Measurements from ENCODE around the gene CGREF1. TPM values are rescaled to one million over a fixed set of nuclear protein-coding genes. Genes with fewer than 3 reads are reported as not detected.

CGREF1 gene
- polyA plus RNA-seq, 1 of the 3 experiments (the other 2 are of a cell fraction): 18.3 TPM

- 0 out of 4 replicates have a peak overlapping the region, but pooled peaks of 1 of the 2 experiments have one; percentile 3 for H3K27ac ChIP-seq (ENCODE audit: low read depth in 2 of 2, low read length in 1 of 2)
- peaks cover 12% of the 10 kb centered on the region for H3F3A ChIP-seq (replicated peaks; ENCODE audit: insufficient read depth)
- H3K36me3 ChIP-seq (replicated peaks in 1 of 2; ENCODE audit: control insufficient read depth in 1 of 2, insufficient read depth in 2 of 2, low read length in 1 of 2): peaks cover 16 to 54% of the 10 kb centered on the region in 2 experiments
- TF ChIP-seq RAD21 (IDR thresholded peaks at IDR 0.05; ENCODE audit: low read length) (no peak), RCOR1 (IDR thresholded peaks at IDR 0.05; ENCODE audit: low read length) (no peak), EP300 (IDR thresholded peaks at IDR 0.05; ENCODE audit: borderline replicate concordance in 1 of 2, low read depth in 1 of 2, low read length in 1 of 2) (no peak), FOXJ3 (CRISPR knock-in tag; IDR thresholded peaks at IDR 0.05) (no peak), NFIC (IDR thresholded peaks at IDR 0.05; ENCODE audit: borderline replicate concordance) (no peak), JUND (IDR thresholded peaks at IDR 0.05) (no peak), REST (IDR thresholded peaks at IDR 0.05; ENCODE audit: low read depth, low read length) (no peak), RFX5 (IDR thresholded peaks at IDR 0.05; ENCODE audit: low read length) (no peak), MXI1 (IDR thresholded peaks at IDR 0.05; ENCODE audit: low read depth, low read length) (no peak), EZH2phosphoT487 (IDR thresholded peaks at IDR 0.05; ENCODE audit: borderline replicate concordance, low read depth) (no peak), GABPA (IDR thresholded peaks at IDR 0.05; ENCODE audit: low read depth) (no peak), POLR2AphosphoS5 (IDR thresholded peaks at IDR 0.05; ENCODE audit: low read depth, low read length) (no peak), NRF1 (IDR thresholded peaks at IDR 0.05; ENCODE audit: low read depth, low read length) (no peak), TCF12 (IDR thresholded peaks at IDR 0.05) (no peak)
- TF ChIP-seq, protein P1, sequence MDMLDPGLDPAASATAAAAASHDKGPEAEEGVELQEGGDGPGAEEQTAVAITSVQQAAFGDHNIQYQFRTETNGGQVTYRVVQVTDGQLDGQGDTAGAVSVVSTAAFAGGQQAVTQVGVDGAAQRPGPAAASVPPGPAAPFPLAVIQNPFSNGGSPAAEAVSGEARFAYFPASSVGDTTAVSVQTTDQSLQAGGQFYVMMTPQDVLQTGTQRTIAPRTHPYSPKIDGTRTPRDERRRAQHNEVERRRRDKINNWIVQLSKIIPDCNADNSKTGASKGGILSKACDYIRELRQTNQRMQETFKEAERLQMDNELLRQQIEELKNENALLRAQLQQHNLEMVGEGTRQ (IDR thresholded peaks at IDR 0.05; ENCODE audit: borderline replicate concordance, low read depth, low read length): no peak
- TF ChIP-seq, protein P2, sequence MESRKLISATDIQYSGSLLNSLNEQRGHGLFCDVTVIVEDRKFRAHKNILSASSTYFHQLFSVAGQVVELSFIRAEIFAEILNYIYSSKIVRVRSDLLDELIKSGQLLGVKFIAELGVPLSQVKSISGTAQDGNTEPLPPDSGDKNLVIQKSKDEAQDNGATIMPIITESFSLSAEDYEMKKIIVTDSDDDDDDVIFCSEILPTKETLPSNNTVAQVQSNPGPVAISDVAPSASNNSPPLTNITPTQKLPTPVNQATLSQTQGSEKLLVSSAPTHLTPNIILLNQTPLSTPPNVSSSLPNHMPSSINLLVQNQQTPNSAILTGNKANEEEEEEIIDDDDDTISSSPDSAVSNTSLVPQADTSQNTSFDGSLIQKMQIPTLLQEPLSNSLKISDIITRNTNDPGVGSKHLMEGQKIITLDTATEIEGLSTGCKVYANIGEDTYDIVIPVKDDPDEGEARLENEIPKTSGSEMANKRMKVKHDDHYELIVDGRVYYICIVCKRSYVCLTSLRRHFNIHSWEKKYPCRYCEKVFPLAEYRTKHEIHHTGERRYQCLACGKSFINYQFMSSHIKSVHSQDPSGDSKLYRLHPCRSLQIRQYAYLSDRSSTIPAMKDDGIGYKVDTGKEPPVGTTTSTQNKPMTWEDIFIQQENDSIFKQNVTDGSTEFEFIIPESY (IDR thresholded peaks at IDR 0.05; ENCODE audit: borderline replicate concordance, low read depth): no peak
- TF ChIP-seq, protein P3, sequence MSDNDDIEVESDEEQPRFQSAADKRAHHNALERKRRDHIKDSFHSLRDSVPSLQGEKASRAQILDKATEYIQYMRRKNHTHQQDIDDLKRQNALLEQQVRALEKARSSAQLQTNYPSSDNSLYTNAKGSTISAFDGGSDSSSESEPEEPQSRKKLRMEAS (IDR thresholded peaks at IDR 0.05; ENCODE audit: low read depth): no peak
- TF ChIP-seq, protein P4, sequence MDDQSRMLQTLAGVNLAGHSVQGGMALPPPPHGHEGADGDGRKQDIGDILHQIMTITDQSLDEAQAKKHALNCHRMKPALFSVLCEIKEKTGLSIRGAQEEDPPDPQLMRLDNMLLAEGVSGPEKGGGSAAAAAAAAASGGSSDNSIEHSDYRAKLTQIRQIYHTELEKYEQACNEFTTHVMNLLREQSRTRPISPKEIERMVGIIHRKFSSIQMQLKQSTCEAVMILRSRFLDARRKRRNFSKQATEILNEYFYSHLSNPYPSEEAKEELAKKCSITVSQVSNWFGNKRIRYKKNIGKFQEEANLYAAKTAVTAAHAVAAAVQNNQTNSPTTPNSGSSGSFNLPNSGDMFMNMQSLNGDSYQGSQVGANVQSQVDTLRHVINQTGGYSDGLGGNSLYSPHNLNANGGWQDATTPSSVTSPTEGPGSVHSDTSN (IDR thresholded peaks at IDR 0.05): no peak
- H3K4me3 ChIP-seq (ENCODE audit: low read depth in 2 of 2, low read length in 1 of 2): no peak overlapping the region
- DNase-seq: no peak
- H3K9ac ChIP-seq: no peak overlapping the region
- H4K20me1 ChIP-seq (ENCODE audit: insufficient read depth): no peaks in the 10 kb centered on the region
- no peaks in the 10 kb centered on the region for H3K9me2 ChIP-seq
- no peaks in the 10 kb centered on the region for H3K9me3 ChIP-seq
- POLR2A ChIA-PET: interaction anchor here (0.5 to 3.8 kb wide), 8 partner anchors 8 to 858 kb away, joined by 3 to 26 read pairs (median 3); partner anchors contain the start of genes AGBL5, EMILIN1 and OST4
- H3K4me2 ChIP-seq: no peak overlapping the region
- CTCF ChIA-PET: interaction anchor here (0.8 to 18.5 kb wide), 9 partner anchors 8 to 220 kb away, joined by 3 to 227 read pairs (median 6); partner anchors contain the start of genes AGBL5, EMILIN1, KHK and OST4
- H2AFZ ChIP-seq (ENCODE audit: low read depth): no peak overlapping the region
- H3K4me1 ChIP-seq (ENCODE audit: control insufficient read depth in 1 of 2, insufficient read depth in 2 of 2, low read depth in 1 of 2, low read length in 1 of 2): peaks cover 0 to 6% of the 10 kb centered on the region in 2 experiments; a peak in 1 of 4 replicates
- H3K79me2 ChIP-seq (ENCODE audit: insufficient read depth): peaks cover 5% of the 10 kb centered on the region; the same call in 1 of the 2 replicates
- WGBS (ENCODE audit: low lambda C conversion rate): 93% methylated on average over 13 of the region's 15 CpGs
- H3K27me3 ChIP-seq (ENCODE audit: insufficient read depth): no peaks in the 10 kb centered on the region
Measured at GRCh38 chr2:27059141-27059820, 59.6 kb downstream of the CGREF1 start.

Data from SK-N-SH (cell line).